Islet of Langerhans (tissue), 1 donor: Measurements from ENCODE around the gene EFNB2.

ENCODE experiments used
- FAIRE-seq: peaks from one replicate; lab custom pipeline; 2011; peaks lifted over from hg19 to GRCh38; lab: Jason Lieb, UNC

EFNB2 gene

GRCh38 chr13:106525865-106526264 is 9.6 kb downstream of the EFNB2 start:
- no peak for FAIRE-seq

DNA sequence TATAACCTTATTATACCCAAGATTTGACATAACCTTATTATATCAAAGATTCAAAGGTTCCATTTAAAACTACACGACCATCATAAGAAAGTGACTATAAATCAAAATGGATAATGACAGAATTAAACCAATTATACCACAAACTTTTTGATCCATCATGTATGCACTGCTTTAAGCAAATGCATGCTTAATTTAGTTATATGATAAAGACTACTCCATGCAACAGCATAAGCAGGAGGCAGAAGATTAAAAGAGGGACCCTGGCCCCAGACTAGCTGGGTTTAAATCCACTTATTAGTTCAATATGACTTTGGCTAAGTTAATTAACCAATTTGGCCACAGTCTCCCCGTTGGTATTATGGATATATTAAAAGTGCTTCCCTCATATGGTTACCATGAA is 11.4 kb downstream of the EFNB2 start:
- no peak for FAIRE-seq

- FAIRE-seq = no peak
Measured at GRCh38 chr13:106523576-106523975, 11.9 kb downstream of the EFNB2 start.

GRCh38 chr13:106522898-106523525 is 12.4 kb downstream of the EFNB2 start:
- FAIRE-seq = no peak

- no peak for FAIRE-seq
Measured at GRCh38 chr13:106522112-106522705, 13.3 kb downstream of the EFNB2 start.

DNA sequence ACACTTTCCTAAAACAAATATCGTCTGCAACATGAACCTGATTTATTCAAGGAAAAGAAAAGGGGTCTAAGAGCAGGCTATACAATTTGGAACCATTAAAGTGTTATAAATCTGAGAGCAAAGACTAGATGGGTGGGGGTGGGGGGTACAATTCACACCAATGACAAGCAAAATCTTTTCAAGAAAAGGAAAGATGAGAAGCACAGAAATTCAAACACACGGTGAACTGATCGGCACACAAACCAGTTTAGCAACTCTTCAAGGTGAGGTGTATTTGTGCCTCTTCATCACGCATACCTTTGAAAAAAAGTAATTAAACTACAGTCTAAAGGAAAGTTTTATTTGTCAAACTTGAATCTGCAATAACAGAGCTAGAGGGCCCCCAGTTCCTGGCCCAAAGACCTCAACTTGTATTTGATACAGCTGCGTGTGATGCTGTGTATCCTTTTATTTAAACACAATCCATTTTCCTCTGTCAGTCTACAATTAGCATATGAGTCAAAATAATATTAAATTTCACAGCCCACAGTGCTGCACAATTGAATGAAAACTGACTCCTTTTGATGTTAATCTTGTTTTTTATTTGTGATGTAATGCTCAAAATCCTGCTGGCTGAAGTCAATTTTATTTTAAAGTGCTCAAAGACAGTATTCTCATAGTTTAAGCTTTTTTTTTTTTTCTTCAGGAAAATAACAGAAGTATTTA is 14.2 kb downstream of the EFNB2 start:
- no peak for FAIRE-seq

GRCh38 chr13:106520251-106521054 is 15.0 kb downstream of the EFNB2 start:
- peak; percentile 49 for FAIRE-seq

GRCh38 chr13:106518512-106518911 is 16.9 kb downstream of the EFNB2 start:
- FAIRE-seq = no peak

GRCh38 chr13:106517109-106517847 is 18.2 kb downstream of the EFNB2 start:
- no peak for FAIRE-seq

GRCh38 chr13:106515635-106516254 is 19.7 kb downstream of the EFNB2 start:
- no peak for FAIRE-seq

- FAIRE-seq = no peak
Measured at GRCh38 chr13:106514928-106515634, 20.4 kb downstream of the EFNB2 start.

DNA sequence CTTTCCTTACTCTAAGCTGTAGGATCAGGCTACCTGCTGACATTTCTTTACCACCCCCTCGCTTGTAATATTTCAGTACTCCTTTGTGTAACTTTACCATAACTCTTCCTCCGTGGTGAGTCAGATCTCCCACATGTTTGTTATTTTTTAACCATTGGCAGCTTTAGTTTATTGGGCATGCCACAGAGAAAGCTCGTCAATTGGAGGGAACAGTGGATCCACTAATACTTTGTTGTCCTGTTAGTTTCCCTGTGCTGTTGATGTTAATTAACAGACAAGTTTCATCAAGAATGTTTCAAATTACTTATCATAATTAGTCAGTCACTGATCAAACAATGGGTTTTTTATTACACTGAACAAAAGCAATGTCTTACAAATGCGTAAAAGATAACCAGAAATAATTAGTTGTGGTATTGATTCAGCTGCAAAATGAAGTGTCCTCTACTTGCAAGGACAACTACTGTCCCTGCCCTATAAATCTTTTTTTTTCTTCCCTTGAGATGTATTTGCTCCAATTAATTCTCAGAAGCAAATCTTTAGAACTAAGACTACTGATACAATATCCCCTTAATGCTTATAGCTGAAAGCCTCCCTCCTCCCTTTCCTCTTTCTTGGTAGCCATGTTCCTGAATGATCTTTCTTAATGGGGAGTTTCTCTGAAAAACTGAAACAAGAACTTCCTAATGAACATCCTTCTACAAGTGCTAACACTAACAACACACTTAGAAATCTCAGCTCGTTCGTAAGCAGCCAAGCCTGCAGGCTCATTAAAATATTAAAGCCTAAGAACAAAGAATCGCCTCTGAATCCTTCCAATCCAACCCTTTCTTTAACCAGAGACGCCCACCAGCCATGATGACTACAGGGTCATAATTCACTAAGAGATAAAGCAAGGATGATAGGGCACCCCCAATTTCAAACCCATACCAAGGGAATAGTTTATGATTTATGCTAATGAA is 22.2 kb downstream of the EFNB2 start:
- no peak for FAIRE-seq

DNA sequence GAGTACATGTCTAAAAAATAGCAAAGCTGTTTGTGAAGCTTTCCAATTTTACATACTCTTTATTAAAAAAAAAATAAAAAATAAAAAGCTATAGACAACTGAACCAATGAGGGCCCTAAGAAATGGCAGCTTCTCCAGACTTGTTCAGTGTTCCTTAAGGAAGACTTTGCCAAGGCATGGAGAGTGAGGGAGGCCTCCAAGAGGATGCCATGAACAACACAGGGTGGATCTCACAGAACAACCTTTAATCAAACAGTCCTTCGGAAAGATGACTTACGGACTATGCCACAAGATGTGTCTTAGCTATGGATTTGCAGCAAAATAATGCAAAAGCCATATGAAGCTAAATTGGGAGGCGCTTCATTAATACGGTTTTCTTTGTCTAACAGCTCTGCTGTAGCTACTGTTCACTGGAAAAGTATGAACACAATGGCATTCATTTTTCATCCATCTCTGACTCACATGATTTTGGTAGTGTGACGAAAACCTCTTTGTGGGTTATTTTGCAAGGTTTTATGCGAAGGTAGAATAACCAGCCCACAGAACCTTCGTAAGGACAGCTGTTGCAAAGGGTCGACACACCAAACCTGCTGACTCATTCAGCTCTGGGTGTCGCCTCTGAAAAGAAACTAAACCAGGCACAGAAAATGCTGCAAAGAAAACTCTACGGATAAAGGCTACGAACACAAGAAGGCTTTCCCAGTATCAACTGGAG is 27.7 kb downstream of the EFNB2 start:
- FAIRE-seq = no peak

DNA sequence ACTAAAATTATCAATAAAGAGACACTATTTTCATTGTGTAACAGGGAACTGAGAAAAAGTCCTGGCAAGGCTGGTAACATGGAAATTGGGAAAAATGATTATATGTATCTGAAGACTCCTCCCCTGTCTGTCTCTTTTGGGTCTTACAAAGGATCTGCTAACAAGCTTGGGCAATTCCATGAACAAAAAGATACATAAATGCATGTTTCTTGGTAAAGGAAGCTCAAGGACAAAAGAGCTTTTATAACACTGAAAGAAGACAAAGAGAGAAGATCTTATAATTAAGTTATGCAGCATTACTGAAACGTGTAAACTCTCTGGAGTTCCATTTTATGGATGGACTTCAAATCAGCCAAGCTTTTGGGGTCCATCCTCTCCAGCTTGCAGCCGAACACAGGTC is 29.2 kb downstream of the EFNB2 start:
- no peak for FAIRE-seq

GRCh38 chr13:106505732-106506131 is 29.7 kb downstream of the EFNB2 start:
- FAIRE-seq = no peak

DNA sequence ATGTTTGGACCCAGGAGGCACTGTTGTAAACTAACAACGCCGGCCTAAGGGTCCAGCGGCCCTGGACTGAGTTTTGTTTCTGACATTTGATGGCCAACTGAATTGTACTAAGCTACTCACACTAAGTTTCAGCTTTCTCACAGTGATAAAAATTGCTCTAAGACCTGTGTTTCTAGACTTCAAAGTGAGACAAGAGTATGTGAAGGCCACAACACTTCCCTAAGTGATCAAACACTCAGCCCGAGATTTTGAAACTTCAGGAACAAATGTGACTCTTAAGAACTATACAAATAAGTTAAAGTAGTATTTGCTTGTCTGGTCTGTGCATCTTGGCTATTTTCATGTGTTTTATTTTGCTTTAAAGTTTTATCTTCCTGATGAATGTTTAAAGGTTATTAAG is 30.2 kb downstream of the EFNB2 start:
- no peak for FAIRE-seq

DNA sequence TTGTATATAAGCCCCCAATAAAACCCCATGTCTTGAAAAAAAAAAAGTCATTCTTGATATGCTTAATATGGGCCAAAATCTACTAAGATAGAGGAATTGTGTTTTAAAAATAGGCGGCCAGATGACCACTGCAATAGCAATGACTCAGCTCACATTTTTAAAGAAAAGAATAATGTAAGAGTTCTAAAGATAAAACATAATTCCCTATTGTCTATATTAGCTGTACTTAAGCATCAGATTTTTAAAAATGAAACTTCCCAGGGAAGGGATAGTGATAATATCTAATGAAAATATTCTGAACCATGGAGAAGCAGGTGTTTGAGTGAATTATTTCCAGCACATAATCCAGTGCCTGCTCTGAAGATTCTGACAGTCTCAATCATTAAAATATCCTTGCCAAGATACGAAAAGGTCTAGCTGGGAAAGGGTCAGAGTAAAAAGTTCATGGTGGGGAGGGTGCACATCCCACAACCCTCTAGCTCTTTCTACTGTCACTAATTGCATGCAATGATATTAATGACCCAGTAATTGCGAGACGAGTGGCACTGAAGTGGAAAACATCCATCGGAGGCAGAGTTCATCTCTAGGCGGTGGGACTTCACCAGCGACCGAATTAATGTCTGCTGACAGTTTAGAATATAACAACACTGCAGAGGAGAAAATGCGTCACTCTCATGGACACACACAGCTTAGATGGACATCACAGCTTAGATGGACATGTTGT is 31.6 kb downstream of the EFNB2 start:
- no peak for FAIRE-seq

DNA sequence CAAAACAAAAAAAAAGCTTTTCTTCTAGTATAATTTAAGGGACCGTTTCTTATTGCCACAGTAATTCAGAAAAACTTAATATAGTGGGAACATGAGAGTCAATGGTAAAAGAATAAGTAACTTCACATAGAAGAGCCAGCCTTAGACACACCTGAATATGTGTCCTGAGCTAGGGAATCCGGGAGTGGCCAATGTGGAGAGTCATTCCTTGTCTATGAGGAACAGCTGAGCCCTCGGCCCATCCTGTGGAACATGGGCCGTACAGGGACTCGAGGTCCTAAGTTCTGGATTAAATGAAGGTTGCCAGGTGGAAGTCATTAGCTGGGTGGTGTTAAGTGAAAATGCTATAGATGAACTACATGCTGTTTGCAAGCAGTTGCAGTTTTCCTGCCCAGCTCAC is 32.2 kb downstream of the EFNB2 start:
- FAIRE-seq = no peak

DNA sequence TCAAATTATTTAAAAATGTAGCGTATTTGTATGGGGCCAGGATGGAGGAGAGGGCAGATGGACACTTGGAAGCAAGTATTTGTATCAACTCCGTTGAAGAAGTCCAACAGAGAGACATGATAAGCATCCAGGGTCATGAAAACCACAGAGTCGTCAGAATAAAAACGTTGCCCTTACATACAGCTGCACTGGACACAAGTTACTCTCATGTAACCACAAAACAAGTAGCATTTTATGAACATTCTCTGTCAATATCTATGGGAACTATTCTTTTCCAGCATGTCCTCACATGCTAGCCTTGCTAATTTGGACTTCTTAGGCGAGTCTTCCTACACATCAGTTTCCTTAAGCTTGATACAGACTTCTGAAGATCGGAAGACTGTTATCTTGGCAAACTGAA is 35.0 kb downstream of the EFNB2 start:
- no peak for FAIRE-seq
